Measurements from ENCODE around the gene RTP3.
"Not testable (repeated sequence)": the region's sequence is repeated elsewhere in the genome, so short reads cannot be mapped to it uniquely, and the experiment has no call there.

Gene RTP3

DNA sequence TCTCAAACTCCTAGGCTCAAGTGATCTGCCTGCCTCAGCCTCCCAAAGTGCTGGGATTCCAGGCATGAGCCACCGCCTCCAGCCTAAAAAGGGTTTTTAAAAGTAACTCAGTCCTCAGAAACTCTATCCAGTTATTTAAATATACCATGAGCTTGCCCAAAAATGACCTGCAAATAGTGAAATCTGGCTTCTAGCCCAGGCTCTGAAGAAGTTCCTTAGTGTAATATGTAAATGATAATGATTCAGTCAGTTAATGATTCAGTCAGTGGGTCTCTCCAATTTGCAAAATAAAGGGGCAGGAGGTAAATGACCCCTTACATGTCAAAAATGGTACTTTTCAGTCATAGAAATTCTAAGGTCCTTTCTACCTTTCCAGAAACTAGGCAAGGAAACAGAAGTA is 39.5 kb downstream of the RTP3 start:
- Histone ChIP-seq H2AFZ (ENCODE audit: low read length) (0 out of 2 replicates have a peak overlapping the region, but pooled peaks have one; percentile 2), H3K27ac (ENCODE audit: low read length) (peak overlapping the region; percentile 98), H3K4me3 (ENCODE audit: low read length) (no peak overlapping the region), H3K36me3 (replicated peaks; ENCODE audit: insufficient read depth, low read length) (no peaks in the 10 kb centered on the region), H3K9me3 (replicated peaks; ENCODE audit: insufficient read depth, low read length) (no peaks in the 10 kb centered on the region), H3F3A (ENCODE audit: insufficient read depth, low read length) (peaks cover 31% of the 10 kb centered on the region), H3K9me2 (replicated peaks; ENCODE audit: insufficient read depth, low read length) (no peaks in the 10 kb centered on the region), H3K4me1 (ENCODE audit: low read length) (peaks cover 57% of the 10 kb centered on the region), H3K27me3 (replicated peaks; ENCODE audit: insufficient read depth, low read length) (no peaks in the 10 kb centered on the region), H3K79me2 (ENCODE audit: low read length) (no peaks in the 10 kb centered on the region), H4K20me1 (ENCODE audit: insufficient read depth, low read length) (no peaks in the 10 kb centered on the region), H3K9ac (ENCODE audit: low read length) (peak overlapping the region; percentile 89), H3K4me2 (ENCODE audit: low read depth, low read length) (peak overlapping the region; percentile 77; the same call in 1 of the 2 replicates)
- TF ChIP-seq EZH2phosphoT487 (IDR thresholded peaks at IDR 0.05; ENCODE audit: low read length), result no peak
- TF ChIP-seq, protein P1, sequence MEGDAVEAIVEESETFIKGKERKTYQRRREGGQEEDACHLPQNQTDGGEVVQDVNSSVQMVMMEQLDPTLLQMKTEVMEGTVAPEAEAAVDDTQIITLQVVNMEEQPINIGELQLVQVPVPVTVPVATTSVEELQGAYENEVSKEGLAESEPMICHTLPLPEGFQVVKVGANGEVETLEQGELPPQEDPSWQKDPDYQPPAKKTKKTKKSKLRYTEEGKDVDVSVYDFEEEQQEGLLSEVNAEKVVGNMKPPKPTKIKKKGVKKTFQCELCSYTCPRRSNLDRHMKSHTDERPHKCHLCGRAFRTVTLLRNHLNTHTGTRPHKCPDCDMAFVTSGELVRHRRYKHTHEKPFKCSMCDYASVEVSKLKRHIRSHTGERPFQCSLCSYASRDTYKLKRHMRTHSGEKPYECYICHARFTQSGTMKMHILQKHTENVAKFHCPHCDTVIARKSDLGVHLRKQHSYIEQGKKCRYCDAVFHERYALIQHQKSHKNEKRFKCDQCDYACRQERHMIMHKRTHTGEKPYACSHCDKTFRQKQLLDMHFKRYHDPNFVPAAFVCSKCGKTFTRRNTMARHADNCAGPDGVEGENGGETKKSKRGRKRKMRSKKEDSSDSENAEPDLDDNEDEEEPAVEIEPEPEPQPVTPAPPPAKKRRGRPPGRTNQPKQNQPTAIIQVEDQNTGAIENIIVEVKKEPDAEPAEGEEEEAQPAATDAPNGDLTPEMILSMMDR (IDR thresholded peaks at IDR 0.05; ENCODE audit: low read length), result no peak
- DNase-seq, result no peak

GRCh38 chr3:46537779-46538178 is 40.0 kb downstream of the RTP3 start:
- peak overlapping the region; percentile 22 for H3K4me3 ChIP-seq (ENCODE audit: low read length)
- H3K4me2 ChIP-seq (ENCODE audit: low read depth, low read length), result peak overlapping the region; percentile 77
- no peaks in the 10 kb centered on the region for H3K27me3 ChIP-seq (replicated peaks; ENCODE audit: insufficient read depth, low read length)
- H3F3A ChIP-seq (ENCODE audit: insufficient read depth, low read length), result peaks cover 31% of the 10 kb centered on the region
- H4K20me1 ChIP-seq (ENCODE audit: insufficient read depth, low read length), result no peaks in the 10 kb centered on the region
- peaks cover 57% of the 10 kb centered on the region for H3K4me1 ChIP-seq (ENCODE audit: low read length)
- H2AFZ ChIP-seq (ENCODE audit: low read length), result 0 out of 2 replicates have a peak overlapping the region, but pooled peaks have one; percentile 2
- no peaks in the 10 kb centered on the region for H3K9me3 ChIP-seq (replicated peaks; ENCODE audit: insufficient read depth, low read length)
- TF ChIP-seq EZH2 (optimal IDR thresholded peaks at IDR 0.05; ENCODE audit: low read depth, low read length) (no peak), EZH2phosphoT487 (IDR thresholded peaks at IDR 0.05; ENCODE audit: low read length) (no peak)
- TF ChIP-seq, protein P1 (IDR thresholded peaks at IDR 0.05; ENCODE audit: low read length), result no peak
- peak overlapping the region; percentile 89 for H3K9ac ChIP-seq (ENCODE audit: low read length)
- DNase-seq, result peak; percentile 41
- H3K27ac ChIP-seq (ENCODE audit: low read length), result peak overlapping the region; percentile 98
- H3K9me2 ChIP-seq (replicated peaks; ENCODE audit: insufficient read depth, low read length), result no peaks in the 10 kb centered on the region
- no peaks in the 10 kb centered on the region for H3K36me3 ChIP-seq (replicated peaks; ENCODE audit: insufficient read depth, low read length)
- H3K79me2 ChIP-seq (ENCODE audit: low read length), result no peaks in the 10 kb centered on the region

GRCh38 chr3:46538425-46538802 is 40.6 kb downstream of the RTP3 start:
- Histone ChIP-seq H3K4me1 (ENCODE audit: low read length) (peaks cover 53% of the 10 kb centered on the region), H3K4me2 (ENCODE audit: low read depth, low read length) (peak overlapping the region; percentile 77), H3K9ac (ENCODE audit: low read length) (peak overlapping the region; percentile 89), H3K4me3 (ENCODE audit: low read length) (peak overlapping the region; percentile 22), H3F3A (ENCODE audit: insufficient read depth, low read length) (peaks cover 31% of the 10 kb centered on the region), H3K27ac (ENCODE audit: low read length) (peak overlapping the region; percentile 98)
- H2AFZ ChIP-seq (ENCODE audit: low read length); H4K20me1 ChIP-seq (ENCODE audit: insufficient read depth, low read length); H3K9me2 ChIP-seq (replicated peaks; ENCODE audit: insufficient read depth, low read length); H3K36me3 ChIP-seq (replicated peaks; ENCODE audit: insufficient read depth, low read length); H3K27me3 ChIP-seq (replicated peaks; ENCODE audit: insufficient read depth, low read length); H3K79me2 ChIP-seq (ENCODE audit: low read length); DNase-seq; H3K9me3 ChIP-seq (replicated peaks; ENCODE audit: insufficient read depth, low read length): not testable (repeated sequence)

- no peak for TF ChIP-seq EZH2 (optimal IDR thresholded peaks at IDR 0.05; ENCODE audit: low read depth, low read length)
- no peak for TF ChIP-seq EZH2phosphoT487 (IDR thresholded peaks at IDR 0.05; ENCODE audit: low read length)
- TF ChIP-seq, protein P1 (IDR thresholded peaks at IDR 0.05; ENCODE audit: low read length), result no peak
- peak; percentile 97 for DNase-seq
- peaks cover 31% of the 10 kb centered on the region for H3F3A ChIP-seq (ENCODE audit: insufficient read depth, low read length)
- H3K27me3 ChIP-seq (replicated peaks; ENCODE audit: insufficient read depth, low read length), result no peaks in the 10 kb centered on the region
- H3K36me3 ChIP-seq (replicated peaks; ENCODE audit: insufficient read depth, low read length), result no peaks in the 10 kb centered on the region
- H3K9ac ChIP-seq (ENCODE audit: low read length), result peak overlapping the region; percentile 89
- peak overlapping the region; percentile 43 for H3K4me3 ChIP-seq (ENCODE audit: low read length)
- no peaks in the 10 kb centered on the region for H3K9me2 ChIP-seq (replicated peaks; ENCODE audit: insufficient read depth, low read length)
- H3K4me1 ChIP-seq (ENCODE audit: low read length), result peaks cover 53% of the 10 kb centered on the region
- peak overlapping the region; percentile 98 for H3K27ac ChIP-seq (ENCODE audit: low read length)
- no peaks in the 10 kb centered on the region for H4K20me1 ChIP-seq (ENCODE audit: insufficient read depth, low read length)
- H3K4me2 ChIP-seq (ENCODE audit: low read depth, low read length), result peak overlapping the region; percentile 77
- no peak overlapping the region for H2AFZ ChIP-seq (ENCODE audit: low read length)
- H3K9me3 ChIP-seq (replicated peaks; ENCODE audit: insufficient read depth, low read length), result no peaks in the 10 kb centered on the region
- no peaks in the 10 kb centered on the region for H3K79me2 ChIP-seq (ENCODE audit: low read length)
Measured at GRCh38 chr3:46538803-46539442, 41.1 kb downstream of the RTP3 start.

Data from MM.1S (cell line).